ENCODE results near the gene GNG13.

The GNG13 gene

GRCh38 chr16:804193-805048, 3.9 kb upstream of the GNG13 start:
- Histone ChIP-seq H3K36me3 (ENCODE audit: control insufficient read depth, insufficient read depth, low read length) (no peaks in the 10 kb centered on the region), H3K4me3 (ENCODE audit: low read length) (no peak overlapping the region), H3K4me1 (ENCODE audit: control insufficient read depth, insufficient read depth, low read length) (peaks cover 10% of the 10 kb centered on the region), H3K9me3 (ENCODE audit: control insufficient read depth, low read length) (no peaks in the 10 kb centered on the region), H3K27me3 (ENCODE audit: control insufficient read depth, insufficient read depth, low read length) (peaks cover 54% of the 10 kb centered on the region), H3K9ac (ENCODE audit: low read length) (no peak overlapping the region)

DNA sequence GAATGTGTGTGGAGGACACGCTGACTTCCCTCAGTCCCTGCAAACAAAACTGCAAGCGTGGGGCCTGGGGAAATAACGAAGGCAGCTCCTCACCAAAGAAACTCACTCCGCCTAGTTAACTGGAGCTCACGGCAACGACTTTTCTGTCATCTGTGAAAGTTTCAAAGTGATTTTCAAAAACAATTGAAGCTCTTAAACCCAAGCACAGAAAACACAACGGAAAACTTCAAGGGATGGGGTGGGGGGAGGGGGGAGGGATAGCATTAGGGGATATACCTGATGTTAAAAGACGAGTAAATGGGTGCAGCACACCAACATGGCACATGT, 3.2 kb upstream of the GNG13 start:
- Histone ChIP-seq H3K4me3 (ENCODE audit: low read length) (no peak overlapping the region), H3K36me3 (ENCODE audit: control insufficient read depth, insufficient read depth, low read length) (no peaks in the 10 kb centered on the region), H3K9ac (ENCODE audit: low read length) (no peak overlapping the region), H3K27me3 (ENCODE audit: control insufficient read depth, insufficient read depth, low read length) (peaks cover 61% of the 10 kb centered on the region), H3K9me3 (ENCODE audit: control insufficient read depth, low read length) (no peaks in the 10 kb centered on the region), H3K4me1 (ENCODE audit: control insufficient read depth, insufficient read depth, low read length) (peaks cover 9% of the 10 kb centered on the region)

- Histone ChIP-seq H3K9ac (ENCODE audit: low read length) (no peak overlapping the region), H3K4me3 (ENCODE audit: low read length) (no peak overlapping the region), H3K9me3 (ENCODE audit: control insufficient read depth, low read length) (no peaks in the 10 kb centered on the region), H3K27me3 (ENCODE audit: control insufficient read depth, insufficient read depth, low read length) (peaks cover 63% of the 10 kb centered on the region), H3K4me1 (ENCODE audit: control insufficient read depth, insufficient read depth, low read length) (peaks cover 3% of the 10 kb centered on the region), H3K36me3 (ENCODE audit: control insufficient read depth, insufficient read depth, low read length) (no peaks in the 10 kb centered on the region)
Observed at GRCh38 chr16:802914-803753, 2.6 kb upstream of the GNG13 start.

- H3K4me3 ChIP-seq (ENCODE audit: low read length): no peak overlapping the region
- peaks cover 63% of the 10 kb centered on the region for H3K27me3 ChIP-seq (ENCODE audit: control insufficient read depth, insufficient read depth, low read length)
- H3K9ac ChIP-seq (ENCODE audit: low read length): no peak overlapping the region
- H3K4me1 ChIP-seq (ENCODE audit: control insufficient read depth, insufficient read depth, low read length): no peaks in the 10 kb centered on the region
- H3K36me3 ChIP-seq (ENCODE audit: control insufficient read depth, insufficient read depth, low read length): no peaks in the 10 kb centered on the region
- no peaks in the 10 kb centered on the region for H3K9me3 ChIP-seq (ENCODE audit: control insufficient read depth, low read length)
Observed at GRCh38 chr16:802461-802860, 1.9 kb upstream of the GNG13 start.

DNA sequence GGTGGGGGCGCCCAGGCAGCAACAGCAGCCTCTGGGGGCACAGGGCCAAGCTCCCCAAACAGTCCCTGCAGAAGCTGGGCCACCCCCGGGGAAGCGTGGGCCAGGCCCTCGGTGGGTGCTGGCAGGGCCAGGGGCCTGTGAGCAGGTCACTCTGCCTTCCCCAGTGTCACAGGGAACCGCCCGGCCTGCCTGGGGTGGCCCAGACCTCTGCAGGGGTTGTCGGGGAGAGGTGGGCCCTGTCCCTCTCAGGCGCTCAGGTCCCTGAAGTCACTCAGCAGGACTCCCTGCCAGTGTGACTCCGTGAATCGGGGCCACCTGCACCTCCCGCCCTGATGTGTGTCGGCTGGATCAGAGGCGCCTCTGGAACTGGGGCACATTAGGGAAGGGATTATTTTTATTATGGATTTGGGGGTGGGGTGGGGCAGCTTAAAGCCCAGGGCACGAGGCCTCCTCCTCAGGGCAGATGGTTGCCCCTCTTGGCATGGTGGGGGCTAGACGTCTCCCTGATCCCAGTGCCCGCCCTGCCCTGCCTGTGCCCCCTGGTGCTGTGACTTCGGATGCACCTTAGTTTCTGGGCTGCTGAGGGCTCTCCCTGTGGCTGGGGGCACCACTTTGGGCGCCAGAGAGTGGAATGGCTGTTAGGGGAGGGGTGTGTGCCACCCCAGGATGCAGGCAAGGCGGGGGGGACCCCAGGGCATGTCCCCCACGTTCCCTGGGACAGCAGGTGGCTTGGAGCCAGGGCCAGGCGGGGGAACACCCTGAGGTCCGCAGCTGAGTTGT, 1.2 kb upstream of the GNG13 start:
- Histone ChIP-seq H3K4me1 (ENCODE audit: control insufficient read depth, insufficient read depth, low read length) (no peaks in the 10 kb centered on the region), H3K9ac (ENCODE audit: low read length) (no peak overlapping the region), H3K36me3 (ENCODE audit: control insufficient read depth, insufficient read depth, low read length) (no peaks in the 10 kb centered on the region), H3K9me3 (ENCODE audit: control insufficient read depth, low read length) (no peaks in the 10 kb centered on the region), H3K27me3 (ENCODE audit: control insufficient read depth, insufficient read depth, low read length) (peaks cover 63% of the 10 kb centered on the region), H3K4me3 (ENCODE audit: low read length) (no peak overlapping the region)

- Histone ChIP-seq H3K4me3 (ENCODE audit: low read length) (no peak overlapping the region), H3K9me3 (ENCODE audit: control insufficient read depth, low read length) (no peaks in the 10 kb centered on the region), H3K27me3 (ENCODE audit: control insufficient read depth, insufficient read depth, low read length) (peaks cover 63% of the 10 kb centered on the region), H3K36me3 (ENCODE audit: control insufficient read depth, insufficient read depth, low read length) (no peaks in the 10 kb centered on the region), H3K4me1 (ENCODE audit: control insufficient read depth, insufficient read depth, low read length) (no peaks in the 10 kb centered on the region), H3K9ac (ENCODE audit: low read length) (no peak overlapping the region)
Observed at GRCh38 chr16:800834-801511, 439 bp upstream of the GNG13 start.

GRCh38 chr16:799111-799947, 1.2 kb downstream of the GNG13 start:
- Histone ChIP-seq H3K4me3 (ENCODE audit: low read length) (no peak overlapping the region), H3K36me3 (ENCODE audit: control insufficient read depth, insufficient read depth, low read length) (no peaks in the 10 kb centered on the region), H3K4me1 (ENCODE audit: control insufficient read depth, insufficient read depth, low read length) (no peaks in the 10 kb centered on the region), H3K9ac (ENCODE audit: low read length) (no peak overlapping the region), H3K27me3 (ENCODE audit: control insufficient read depth, insufficient read depth, low read length) (peaks cover 53% of the 10 kb centered on the region), H3K9me3 (ENCODE audit: control insufficient read depth, low read length) (no peaks in the 10 kb centered on the region)

DNA sequence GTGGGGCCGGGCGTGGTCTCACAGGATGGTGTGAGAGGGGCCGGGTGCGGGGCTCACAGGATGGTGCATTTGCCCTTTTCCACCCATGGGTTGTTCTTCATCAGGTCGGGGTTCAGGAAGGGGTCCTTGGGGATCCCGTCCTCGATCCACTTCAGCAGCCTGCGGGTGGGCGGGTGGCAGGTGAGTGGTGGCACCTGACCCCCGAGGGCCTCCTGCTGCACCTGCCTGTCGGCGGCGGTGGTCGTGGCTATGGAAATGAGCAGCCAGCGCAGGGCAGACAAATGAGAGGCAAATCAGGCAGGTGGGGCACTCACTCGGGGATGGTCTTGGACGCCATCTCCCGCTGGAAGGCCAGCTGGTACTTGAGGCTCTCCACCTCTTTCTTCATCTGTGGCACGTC, 1.9 kb downstream of the GNG13 start:
- H3K27me3 ChIP-seq (ENCODE audit: control insufficient read depth, insufficient read depth, low read length): peaks cover 50% of the 10 kb centered on the region
- H3K9me3 ChIP-seq (ENCODE audit: control insufficient read depth, low read length): no peaks in the 10 kb centered on the region
- no peak overlapping the region for H3K4me3 ChIP-seq (ENCODE audit: low read length)
- no peaks in the 10 kb centered on the region for H3K4me1 ChIP-seq (ENCODE audit: control insufficient read depth, insufficient read depth, low read length)
- H3K9ac ChIP-seq (ENCODE audit: low read length): no peak overlapping the region
- H3K36me3 ChIP-seq (ENCODE audit: control insufficient read depth, insufficient read depth, low read length): no peaks in the 10 kb centered on the region

DNA sequence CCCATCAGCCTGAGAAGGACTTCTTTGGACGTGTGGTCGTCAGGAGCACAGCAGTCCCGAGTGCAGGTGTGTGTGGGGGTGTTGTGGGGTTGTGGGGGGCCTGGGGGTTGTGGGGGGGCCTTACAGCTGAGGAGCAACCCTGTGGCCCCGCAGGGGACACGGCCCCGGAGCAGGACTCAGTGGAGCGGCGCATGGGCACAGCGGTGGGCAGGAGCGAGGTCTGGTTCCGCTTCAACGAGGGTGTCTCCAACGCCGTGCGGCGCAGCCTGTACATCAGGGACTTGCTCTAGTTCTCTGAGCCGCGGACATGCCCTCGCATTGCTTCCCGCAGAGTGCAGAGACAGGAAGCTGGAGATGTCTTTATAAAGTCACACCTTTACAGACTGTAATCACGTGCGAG, 2.8 kb downstream of the GNG13 start:
- peaks cover 40% of the 10 kb centered on the region for H3K27me3 ChIP-seq (ENCODE audit: control insufficient read depth, insufficient read depth, low read length)
- H3K36me3 ChIP-seq (ENCODE audit: control insufficient read depth, insufficient read depth, low read length): no peaks in the 10 kb centered on the region
- H3K4me1 ChIP-seq (ENCODE audit: control insufficient read depth, insufficient read depth, low read length): no peaks in the 10 kb centered on the region
- no peaks in the 10 kb centered on the region for H3K9me3 ChIP-seq (ENCODE audit: control insufficient read depth, low read length)
- no peak overlapping the region for H3K9ac ChIP-seq (ENCODE audit: low read length)
- H3K4me3 ChIP-seq (ENCODE audit: low read length): no peak overlapping the region

DNA sequence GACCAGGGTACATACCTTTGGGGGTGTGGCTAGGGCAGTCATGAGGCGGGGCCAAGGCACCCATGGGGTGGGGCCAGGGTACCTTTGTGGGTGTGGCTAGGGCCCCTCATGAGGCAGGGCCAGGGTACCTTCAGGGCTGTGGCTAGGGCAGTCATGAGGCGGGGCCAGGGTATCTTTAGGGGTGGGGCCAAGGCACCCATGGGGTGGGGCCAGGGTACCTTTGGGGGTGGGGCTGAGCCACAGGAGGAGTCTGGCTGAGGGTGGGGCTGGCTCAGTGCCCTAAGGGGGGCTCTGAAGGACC, 3.5 kb downstream of the GNG13 start:
- peaks cover 34% of the 10 kb centered on the region for H3K27me3 ChIP-seq (ENCODE audit: control insufficient read depth, insufficient read depth, low read length)
- no peaks in the 10 kb centered on the region for H3K4me1 ChIP-seq (ENCODE audit: control insufficient read depth, insufficient read depth, low read length)
- no peaks in the 10 kb centered on the region for H3K36me3 ChIP-seq (ENCODE audit: control insufficient read depth, insufficient read depth, low read length)
- no peaks in the 10 kb centered on the region for H3K9me3 ChIP-seq (ENCODE audit: control insufficient read depth, low read length)
- no peak overlapping the region for H3K9ac ChIP-seq (ENCODE audit: low read length)
- H3K4me3 ChIP-seq (ENCODE audit: low read length): no peak overlapping the region
